Effector memory CD8-positive, alpha-beta T cell (primary cell): ENCODE data around the gene KIF18B.
A peak's percentile ranks its signal among the peaks of the same experiment; 100 is the strongest.

Experiments
- ATAC-seq: fragments of 150-1000 bp; cut with Tn5 transposase; replicated peaks from 2 replicates; pipeline ENCODE4 v1.10.0; 2021; ENCODE audit warnings: mild to moderate bottlenecking, moderate library complexity
- DNase-seq, 3 experiments: peaks; one replicate each; pipeline ENCODE4 v3.0.0; 2021
- H3K27ac Mint-ChIP-seq, 2 donors: one replicate each; pipeline ENCODE4 v1.8.0; 2022; ENCODE audit warnings: mild to moderate bottlenecking in 2 of 2, mixed read lengths in 2 of 2, moderate library complexity in 2 of 2
- H3K27me3 Mint-ChIP-seq, 2 donors: one replicate each; pipeline ENCODE4 v1.8.0; 2022; ENCODE audit warnings: mixed read lengths in 2 of 2
- H3K36me3 Mint-ChIP-seq: one replicate; pipeline ENCODE4 v1.8.0; 2022; ENCODE audit warnings: mild to moderate bottlenecking, moderate library complexity, mixed read lengths; ENCODE audit not compliant: insufficient read depth
- H3K4me1 Mint-ChIP-seq, 2 donors: one replicate each; pipeline ENCODE4 v1.8.0; 2022; ENCODE audit warnings: low read depth in 2 of 2, mixed read lengths in 2 of 2
- H3K4me3 Mint-ChIP-seq, 2 donors: one replicate each; pipeline ENCODE4 v1.8.0; 2022; ENCODE audit warnings: mild to moderate bottlenecking in 2 of 2, mixed read lengths in 2 of 2, moderate library complexity in 2 of 2
- H3K9me3 Mint-ChIP-seq, 2 donors: one replicate each; pipeline ENCODE4 v1.8.0; 2022; ENCODE audit warnings: mixed read lengths in 2 of 2
- total RNA-seq, 9 experiments: gene quantifications; one replicate each; lab custom pipeline; 2026; lab: John Stamatoyannopoulos, UW

KIF18B gene
- 0 to 2.8 (median 0.18) reads per million in 9 experiments for total RNA-seq

GRCh38 chr17:44947461-44948314 is at the start of gene KIF18B:
TSS of gene KIF18B (minus strand) at chr17:44947773. CDS start at chr17:44936344, 11,429 bp downstream.
- Mint-ChIP-seq H3K27ac (peak within 1 kb of the TSS; percentile 83 to 92), H3K27me3 (no peaks in the 10 kb centered on the region), H3K36me3 (peaks cover 6% of the 10 kb centered on the region), H3K4me1 (peaks cover 6% of the 10 kb centered on the region in 2 donors), H3K4me3 (peak within 1 kb of the TSS; percentile 87 to 91), H3K9me3 (no peaks in the 10 kb centered on the region)
- peak; percentile 99 for ATAC-seq
- DNase-seq: peak; percentile 87 to 88 (median 88)

GRCh38 chr17:44996304-44996703 is 48.7 kb upstream of the KIF18B start:
- peaks cover 58 to 81% of the 10 kb centered on the region in 2 donors for H3K27me3 Mint-ChIP-seq
- peaks cover 0 to 5% of the 10 kb centered on the region in 2 donors for H3K4me1 Mint-ChIP-seq
- ATAC-seq: no peak
- no peak overlapping the region for H3K4me3 Mint-ChIP-seq
- no peaks in the 10 kb centered on the region for H3K9me3 Mint-ChIP-seq
- no peak for DNase-seq
- no peak overlapping the region for H3K27ac Mint-ChIP-seq
- H3K36me3 Mint-ChIP-seq: no peaks in the 10 kb centered on the region

GRCh38 chr17:44995436-44996001 is 47.9 kb upstream of the KIF18B start:
- H3K9me3 Mint-ChIP-seq: no peaks in the 10 kb centered on the region
- peaks cover 60 to 80% of the 10 kb centered on the region in 2 donors for H3K27me3 Mint-ChIP-seq
- ATAC-seq: no peak
- DNase-seq: no peak
- no peak overlapping the region for H3K4me3 Mint-ChIP-seq
- peak overlapping the region in 1 of 2 donors; percentile 78 for H3K27ac Mint-ChIP-seq
- peaks cover 0 to 5% of the 10 kb centered on the region in 2 donors for H3K4me1 Mint-ChIP-seq
- H3K36me3 Mint-ChIP-seq: no peaks in the 10 kb centered on the region

GRCh38 chr17:44992242-44992939 is 44.8 kb upstream of the KIF18B start:
- Mint-ChIP-seq H3K4me1 (peaks cover 0 to 7% of the 10 kb centered on the region in 2 donors), H3K27me3 (peaks cover 80 to 97% of the 10 kb centered on the region in 2 donors), H3K4me3 (no peak overlapping the region), H3K27ac (no peak overlapping the region), H3K36me3 (no peaks in the 10 kb centered on the region), H3K9me3 (no peaks in the 10 kb centered on the region)
- DNase-seq (no peak), ATAC-seq (no peak)

GRCh38 chr17:44990994-44991393 is 43.4 kb upstream of the KIF18B start:
- no peak for DNase-seq
- H3K27me3 Mint-ChIP-seq: peaks cover 74 to 90% of the 10 kb centered on the region in 2 donors
- ATAC-seq: no peak

GRCh38 chr17:44989552-44990138 is 42.1 kb upstream of the KIF18B start:
- Mint-ChIP-seq H3K4me1 (peaks cover 0 to 4% of the 10 kb centered on the region in 2 donors), H3K36me3 (no peaks in the 10 kb centered on the region), H3K9me3 (no peaks in the 10 kb centered on the region), H3K27ac (no peak overlapping the region), H3K4me3 (no peak overlapping the region), H3K27me3 (peaks cover 67 to 79% of the 10 kb centered on the region in 2 donors)
- ATAC-seq (no peak), DNase-seq (no peak)

More at GRCh38 chr17:44990994-44991393, 43.4 kb upstream of the KIF18B start:
- Mint-ChIP-seq H3K4me1 (peaks cover 0 to 9% of the 10 kb centered on the region in 2 donors), H3K27ac (no peak overlapping the region), H3K36me3 (no peaks in the 10 kb centered on the region), H3K4me3 (no peak overlapping the region), H3K9me3 (no peaks in the 10 kb centered on the region)

GRCh38 chr17:44988044-44988942 is 40.7 kb upstream of the KIF18B start:
- Mint-ChIP-seq H3K4me1 (peaks cover 0 to 4% of the 10 kb centered on the region in 2 donors), H3K4me3 (peak overlapping the region in 1 of 2 donors; percentile 14), H3K27me3 (peaks cover 54 to 66% of the 10 kb centered on the region in 2 donors), H3K27ac (no peak overlapping the region), H3K9me3 (no peaks in the 10 kb centered on the region), H3K36me3 (no peaks in the 10 kb centered on the region)
- DNase-seq (no peak), ATAC-seq (no peak)

GRCh38 chr17:44983563-44983962 is 36.0 kb upstream of the KIF18B start:
- ATAC-seq: no peak
- H3K36me3 Mint-ChIP-seq: no peaks in the 10 kb centered on the region
- H3K27me3 Mint-ChIP-seq: peaks cover 34 to 50% of the 10 kb centered on the region in 2 donors
- no peak overlapping the region for H3K27ac Mint-ChIP-seq
- DNase-seq: no peak
- H3K4me3 Mint-ChIP-seq: no peak overlapping the region
- peaks cover 0 to 4% of the 10 kb centered on the region in 2 donors for H3K4me1 Mint-ChIP-seq
- H3K9me3 Mint-ChIP-seq: no peaks in the 10 kb centered on the region

GRCh38 chr17:44982113-44982702 is 34.6 kb upstream of the KIF18B start:
- Mint-ChIP-seq H3K4me1 (peaks cover 0 to 1% of the 10 kb centered on the region in 2 donors), H3K9me3 (no peaks in the 10 kb centered on the region), H3K27me3 (peaks cover 24 to 50% of the 10 kb centered on the region in 2 donors), H3K4me3 (no peak overlapping the region), H3K36me3 (no peaks in the 10 kb centered on the region), H3K27ac (no peak overlapping the region)
- DNase-seq: no peak
- no peak for ATAC-seq

- Mint-ChIP-seq H3K36me3 (no peaks in the 10 kb centered on the region), H3K4me1 (no peaks in the 10 kb centered on the region), H3K27ac (no peak overlapping the region), H3K9me3 (no peaks in the 10 kb centered on the region), H3K27me3 (peaks cover 25 to 53% of the 10 kb centered on the region in 2 donors), H3K4me3 (no peak overlapping the region)
- ATAC-seq: no peak
- DNase-seq: no peak
Measured at GRCh38 chr17:44981221-44981968, 33.8 kb upstream of the KIF18B start.

- H3K27me3 Mint-ChIP-seq: peaks cover 32 to 71% of the 10 kb centered on the region in 2 donors
- H3K9me3 Mint-ChIP-seq: no peaks in the 10 kb centered on the region
- H3K4me3 Mint-ChIP-seq: no peak overlapping the region
- DNase-seq (no peak), ATAC-seq (no peak)
- H3K36me3 Mint-ChIP-seq: no peaks in the 10 kb centered on the region
- H3K27ac Mint-ChIP-seq: no peak overlapping the region
- H3K4me1 Mint-ChIP-seq: no peaks in the 10 kb centered on the region
Measured at GRCh38 chr17:44979426-44979995, 31.9 kb upstream of the KIF18B start.
